RKO (cell line): ENCODE data around the gene FREY1.

Source experiments
- DNase-seq: peaks from one replicate; pipeline ENCODE4 v3.0.0-alpha.2; 2016; ENCODE audit warnings: low spot score

FREY1 gene

GRCh38 chr11:45870706-45871105 lies 36.4 kb downstream of the FREY1 start:
- DNase-seq = no peak

DNA sequence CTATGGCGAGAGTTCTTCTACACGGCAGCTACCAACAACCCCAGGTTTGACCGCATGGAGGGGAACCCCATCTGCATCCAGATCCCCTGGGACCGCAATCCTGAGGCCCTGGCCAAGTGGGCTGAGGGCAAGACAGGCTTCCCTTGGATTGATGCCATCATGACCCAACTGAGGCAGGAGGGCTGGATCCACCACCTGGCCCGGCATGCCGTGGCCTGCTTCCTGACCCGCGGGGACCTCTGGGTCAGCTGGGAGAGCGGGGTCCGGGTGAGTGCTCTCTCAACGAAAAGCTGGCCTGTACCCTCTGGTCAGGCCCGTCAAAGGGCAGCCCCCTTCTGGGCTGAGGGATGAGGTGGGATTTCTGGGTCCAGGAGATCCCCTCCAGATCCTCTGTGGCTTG lies 37.5 kb downstream of the FREY1 start:
- no peak for DNase-seq

DNA sequence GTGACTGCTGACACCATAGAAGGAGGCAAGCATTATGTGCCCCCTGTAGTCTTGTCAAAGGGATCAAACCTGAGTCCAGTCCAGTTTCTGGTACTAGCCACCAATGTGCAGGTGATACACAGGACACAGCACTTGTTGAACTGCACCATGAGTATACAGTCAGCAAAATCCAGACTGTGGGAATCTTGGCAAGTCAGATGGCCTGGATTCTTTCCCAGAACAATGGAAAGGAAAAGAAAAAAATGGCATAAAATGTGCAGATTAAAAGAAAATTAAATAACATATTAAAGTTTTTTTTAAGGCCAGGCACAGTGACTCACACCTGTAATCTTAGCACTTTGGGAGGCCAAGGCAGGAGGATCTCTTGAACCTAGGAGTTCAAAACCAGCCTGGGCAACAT lies 43.0 kb downstream of the FREY1 start:
- no peak for DNase-seq

GRCh38 chr11:45860764-45861510 lies 46.1 kb downstream of the FREY1 start:
- DNase-seq = no peak

DNA sequence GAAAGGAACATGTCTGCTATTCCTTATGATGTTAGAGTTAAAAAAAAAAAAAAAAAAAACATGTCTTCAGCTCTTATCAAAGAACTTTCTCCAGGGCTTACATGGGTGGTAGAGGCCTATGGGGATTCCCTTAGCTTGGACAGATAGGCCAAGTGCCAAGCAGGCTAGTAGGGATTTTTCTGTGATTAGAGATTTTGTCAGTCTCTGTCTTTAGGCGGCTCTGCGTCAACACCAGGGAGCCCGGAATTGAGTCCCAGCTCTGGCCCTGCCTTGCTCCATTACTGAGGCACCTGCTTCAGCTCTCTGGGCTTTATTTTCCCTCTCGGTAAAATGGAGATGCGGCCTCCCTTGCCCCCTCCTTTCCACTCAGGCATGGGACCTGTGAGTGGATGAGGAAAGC lies 46.7 kb downstream of the FREY1 start:
- no peak for DNase-seq

DNA sequence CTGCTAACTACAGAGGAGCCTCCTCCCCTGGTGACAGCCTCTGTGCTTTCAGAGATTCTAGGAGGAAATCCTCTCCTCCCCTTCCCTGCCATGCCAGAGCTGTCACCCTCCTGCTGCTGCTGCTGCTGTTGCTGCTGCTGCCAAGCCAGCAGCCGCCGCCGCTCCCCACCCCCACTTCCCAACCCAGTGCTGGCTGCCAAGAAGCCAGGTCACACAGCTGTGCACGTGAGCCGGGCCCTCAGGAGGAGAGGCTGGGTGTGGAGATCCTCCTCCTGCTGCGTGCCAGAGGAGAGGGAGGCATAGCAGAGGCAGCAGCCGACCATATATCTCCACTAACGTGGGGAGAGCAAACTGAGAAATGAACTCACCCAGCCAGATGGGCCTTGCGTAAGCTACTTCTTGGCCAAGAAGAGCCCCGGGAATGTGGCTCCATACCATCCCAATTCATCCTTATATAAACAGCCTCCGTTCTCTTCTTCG lies 47.4 kb downstream of the FREY1 start:
- no peak for DNase-seq

DNA sequence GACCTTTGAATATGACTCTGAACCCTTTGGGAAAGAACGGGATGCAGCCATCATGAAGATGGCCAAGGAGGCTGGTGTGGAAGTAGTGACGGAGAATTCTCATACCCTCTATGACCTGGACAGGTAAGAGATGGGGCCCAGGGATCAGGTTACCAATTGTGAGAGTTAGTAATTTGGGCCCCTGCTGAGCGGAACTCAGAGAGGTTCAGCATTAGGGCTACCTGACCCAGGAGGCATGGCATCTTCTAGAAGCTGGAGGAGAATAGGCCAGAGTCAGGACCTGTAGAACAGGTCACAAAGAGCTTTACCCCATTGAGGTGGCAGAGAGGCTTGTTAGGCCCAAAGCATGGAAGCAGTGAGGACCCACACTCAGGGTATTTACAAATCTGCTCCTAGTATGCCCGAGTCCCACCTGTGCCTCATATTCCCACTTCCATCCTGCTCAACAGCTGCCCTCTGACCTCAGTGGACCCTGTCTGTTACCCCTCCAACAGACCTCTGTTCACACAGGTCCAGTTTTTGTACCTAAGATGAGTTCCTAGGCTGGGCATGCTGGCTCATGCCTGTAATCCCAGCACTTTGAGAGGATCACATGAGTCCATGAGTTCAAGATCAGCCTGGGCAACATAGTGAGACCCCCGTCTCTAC lies 48.2 kb downstream of the FREY1 start:
- DNase-seq = no peak

DNA sequence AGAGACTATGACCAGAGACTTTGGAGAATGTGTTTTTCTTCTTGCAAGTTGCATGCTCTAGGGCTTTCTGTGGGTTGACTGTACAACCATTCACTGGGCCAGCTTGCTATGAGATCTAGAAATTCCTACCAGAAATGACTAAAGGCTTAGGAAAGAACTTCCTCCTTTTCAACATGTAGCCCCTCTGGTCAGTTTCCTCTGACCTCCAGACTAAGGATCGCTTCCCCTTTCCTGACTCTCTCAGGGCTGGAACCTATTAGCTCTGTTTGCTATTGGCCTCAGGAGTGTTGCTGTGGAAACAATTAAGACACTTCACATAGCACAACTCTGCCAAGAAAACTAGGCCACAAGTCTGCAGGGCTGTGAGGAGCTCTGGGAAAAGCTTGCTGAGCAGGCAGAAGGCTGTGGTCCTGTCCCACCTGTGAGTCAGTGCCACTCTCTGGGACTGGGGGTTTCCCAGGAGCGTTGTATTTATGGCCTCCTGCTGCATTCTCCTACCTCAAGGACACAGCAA lies 49.1 kb downstream of the FREY1 start:
- DNase-seq = no peak
